Esophagus muscularis mucosa (tissue), 4 donors: ENCODE data around the gene DBH. TPM values are rescaled to one million over a fixed set of nuclear protein-coding genes. Genes with fewer than 3 reads are reported as not detected.

Source experiments
- DNase-seq: peaks from one replicate; pipeline ENCODE4 v3.0.0-alpha.2; 2017; ENCODE audit errors: extremely low spot score
- H3K27ac ChIP-seq, 4 donors: fragments of 200-600 bp; sonication (generic); replicated peaks in 1 of 4; 1 replicate in 3 of 4; 2 replicates in 1 of 4; pipeline ENCODE4 v1.5.1; 2016 to 2019; ENCODE audit warnings: mild to moderate bottlenecking in 1 of 4
- H3K27me3 ChIP-seq, 4 donors: fragments of 200-600 bp; sonication (generic); one replicate each; pipeline versions ENCODE4 v1.5.1 to v1.6.0; 2016 to 2019
- H3K36me3 ChIP-seq, 4 donors: fragments of 200-600 bp; sonication (generic); one replicate each; pipeline ENCODE4 v1.5.1; 2016 to 2019
- H3K4me1 ChIP-seq, 4 donors: fragments of 200-600 bp; sonication (generic); one replicate each; pipeline ENCODE4 v1.5.1; 2016 to 2019
- H3K4me3 ChIP-seq, 4 donors: fragments of 200-600 bp; sonication (generic); 1 replicate in 2 of 4; 2 replicates in 2 of 4; pipeline ENCODE4 v1.5.1; 2016 to 2019; ENCODE audit warnings: mild to moderate bottlenecking in 4 of 4, moderate library complexity in 1 of 4
- H3K9me3 ChIP-seq, 4 donors: fragments of 200-600 bp; sonication (generic); 1 replicate in 3 of 4; 2 replicates in 1 of 4; pipeline ENCODE4 v1.5.1; 2016 to 2019
- EP300 ChIP-seq: sonication (generic); formaldehyde crosslinking; IDR thresholded peaks from one replicate; pipeline ENCODE4 v1.6.1; 2017; ENCODE audit warnings: antibody characterized with exemption
- POLR2A ChIP-seq: fragments of 450-650 bp; IDR thresholded peaks from one replicate; pipeline ENCODE4 v1.6.1; 2017; ENCODE audit warnings: antibody characterized with exemption, moderate library complexity, mild to moderate bottlenecking, low read depth
- POLR2AphosphoS5 ChIP-seq, 2 donors: sonication (generic); formaldehyde crosslinking; IDR thresholded peaks; one replicate each; pipeline ENCODE4 v1.6.1; 2017; ENCODE audit warnings: antibody characterized with exemption in 2 of 2
- WGBS: methylation state at CpG from one replicate; pipeline ENCODE4 v1.1.5; 2018; 5-methylcytosine and 5-hydroxymethylcytosine counted together
- intact Hi-C: fragments of 100-400 bp; cut with DNase I; formaldehyde crosslinking; loops from one replicate; pipeline ENCODE4 v1.15.1; 2023
- total RNA-seq, 4 donors: library from RNA; depleted of rRNA; stranded (reverse); fragments of >200 nt; gene quantifications; one replicate each; pipeline versions ENCODE4 v1.1.0 to v1.2.1, GENCODE V29; 2016
- TF ChIP-seq, protein P1 (sequence below), 3 experiments: fragments of 200-600 bp in 2 of 3; fragments of 450-650 bp in 1 of 3; sonication (generic) in 2 of 3; IDR thresholded peaks; one replicate each; pipeline ENCODE4 v1.5.1; 2017 to 2019; ENCODE audit warnings: antibody characterized with exemption in 3 of 3, mild to moderate bottlenecking in 2 of 3, moderate library complexity in 1 of 3

DBH gene
- total RNA-seq, 4 donors from 2014 or later, result 0.06 TPM; not detected in 3

DNA sequence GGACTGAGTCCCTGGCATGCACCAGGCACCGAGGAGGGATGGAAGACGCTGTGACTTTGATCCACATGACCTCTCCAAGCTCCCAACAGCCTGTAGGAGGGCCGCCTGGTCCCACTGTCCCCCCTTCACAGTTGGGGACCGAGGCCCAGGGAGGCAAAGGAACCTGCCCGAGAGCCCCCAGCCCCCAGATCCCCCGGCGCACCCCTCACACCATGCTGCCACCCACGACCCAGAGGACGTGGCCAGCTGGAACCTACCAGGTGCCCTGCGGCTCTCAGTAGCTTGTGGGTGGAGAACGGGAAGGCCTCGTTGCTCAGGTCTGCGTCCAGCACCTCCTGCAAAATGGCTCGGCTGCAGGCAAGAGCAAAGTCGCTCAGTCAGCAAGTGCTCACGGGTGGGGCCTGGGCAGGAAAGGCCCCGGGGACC is 48.8 kb downstream of the DBH start:
- H3K36me3 ChIP-seq, result no peaks in the 10 kb centered on the region
- H3K27ac ChIP-seq, result no peak overlapping the region
- peaks cover 15 to 31% (median 25%) of the 10 kb centered on the region in 4 donors for H3K4me1 ChIP-seq
- WGBS, result 88% methylated on average over 17 of the region's 17 CpGs
- intact Hi-C loops, result no loop called here
- no peaks in the 10 kb centered on the region for H3K9me3 ChIP-seq
- H3K4me3 ChIP-seq, result no peak overlapping the region
- no peak for DNase-seq
- no peak for TF ChIP-seq EP300
- TF ChIP-seq, protein P1, sequence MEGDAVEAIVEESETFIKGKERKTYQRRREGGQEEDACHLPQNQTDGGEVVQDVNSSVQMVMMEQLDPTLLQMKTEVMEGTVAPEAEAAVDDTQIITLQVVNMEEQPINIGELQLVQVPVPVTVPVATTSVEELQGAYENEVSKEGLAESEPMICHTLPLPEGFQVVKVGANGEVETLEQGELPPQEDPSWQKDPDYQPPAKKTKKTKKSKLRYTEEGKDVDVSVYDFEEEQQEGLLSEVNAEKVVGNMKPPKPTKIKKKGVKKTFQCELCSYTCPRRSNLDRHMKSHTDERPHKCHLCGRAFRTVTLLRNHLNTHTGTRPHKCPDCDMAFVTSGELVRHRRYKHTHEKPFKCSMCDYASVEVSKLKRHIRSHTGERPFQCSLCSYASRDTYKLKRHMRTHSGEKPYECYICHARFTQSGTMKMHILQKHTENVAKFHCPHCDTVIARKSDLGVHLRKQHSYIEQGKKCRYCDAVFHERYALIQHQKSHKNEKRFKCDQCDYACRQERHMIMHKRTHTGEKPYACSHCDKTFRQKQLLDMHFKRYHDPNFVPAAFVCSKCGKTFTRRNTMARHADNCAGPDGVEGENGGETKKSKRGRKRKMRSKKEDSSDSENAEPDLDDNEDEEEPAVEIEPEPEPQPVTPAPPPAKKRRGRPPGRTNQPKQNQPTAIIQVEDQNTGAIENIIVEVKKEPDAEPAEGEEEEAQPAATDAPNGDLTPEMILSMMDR (IDR thresholded peaks at IDR 0.05), result no peak
- no peak for TF ChIP-seq POLR2A
- no peak for TF ChIP-seq POLR2AphosphoS5 (IDR thresholded peaks at IDR 0.05)
- no peaks in the 10 kb centered on the region for H3K27me3 ChIP-seq

GRCh38 chr9:133685653-133686609 is 49.8 kb downstream of the DBH start:
- TF ChIP-seq POLR2AphosphoS5 (IDR thresholded peaks at IDR 0.05) (no peak), POLR2A (no peak), EP300 (no peak)
- TF ChIP-seq, protein P1 (IDR thresholded peaks at IDR 0.05), result no peak
- H3K27ac ChIP-seq, result no peak overlapping the region
- H3K36me3 ChIP-seq, result no peaks in the 10 kb centered on the region
- 92% methylated on average over 13 of the region's 18 CpGs for WGBS
- no peak for DNase-seq
- H3K4me3 ChIP-seq, result no peak overlapping the region
- peaks cover 15 to 22% (median 18%) of the 10 kb centered on the region in 4 donors for H3K4me1 ChIP-seq
- no peaks in the 10 kb centered on the region for H3K9me3 ChIP-seq
- no peaks in the 10 kb centered on the region for H3K27me3 ChIP-seq
- intact Hi-C loops, result no loop called here

DNA sequence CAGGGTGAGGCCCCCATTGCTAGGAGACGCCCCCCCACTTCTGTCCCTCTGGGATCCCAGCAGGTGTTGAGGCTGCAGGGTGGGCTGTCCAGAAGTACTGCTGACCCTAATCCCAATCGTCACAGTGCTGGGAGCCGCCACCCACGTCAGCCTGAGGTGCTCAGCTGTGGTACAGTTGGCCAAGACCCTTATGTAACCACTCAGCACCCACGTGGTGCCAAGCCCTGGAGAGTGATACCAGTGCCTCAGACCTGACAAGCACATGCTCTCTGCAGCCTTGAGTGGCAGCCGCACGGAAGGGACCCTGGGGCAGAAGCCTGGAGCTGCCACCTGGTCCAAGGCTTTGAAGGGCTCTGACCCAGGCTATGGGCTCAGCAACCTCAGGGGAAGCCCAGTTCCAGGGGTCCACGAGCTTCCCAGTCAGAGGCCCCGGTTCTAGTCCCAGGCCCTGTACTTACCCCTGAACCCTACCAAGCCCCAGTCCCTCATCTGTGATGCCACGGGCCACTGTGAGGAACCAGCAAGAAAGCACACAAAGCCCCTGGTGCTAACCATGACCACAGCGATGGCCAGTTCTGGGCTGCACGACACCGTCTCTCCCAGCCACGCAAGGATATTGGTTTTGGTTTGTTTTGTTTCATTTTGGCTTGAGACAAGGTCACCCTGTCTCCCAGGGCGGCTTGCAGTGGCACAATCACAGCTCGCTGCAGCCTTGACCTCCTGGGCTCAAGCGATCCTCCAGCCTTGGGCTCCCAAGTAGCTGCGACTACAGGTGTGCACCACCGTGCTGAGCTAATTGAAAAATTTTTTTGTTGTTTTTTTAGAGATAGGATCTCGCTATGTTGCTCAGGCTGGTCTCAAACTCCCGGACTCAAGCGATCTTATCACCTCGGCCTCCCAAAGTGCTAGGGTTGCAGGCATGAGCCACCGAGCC is 50.7 kb downstream of the DBH start:
- no peak for TF ChIP-seq EP300
- TF ChIP-seq, protein P1 (IDR thresholded peaks at IDR 0.05), result no peak
- no peak for TF ChIP-seq POLR2AphosphoS5 (IDR thresholded peaks at IDR 0.05)
- TF ChIP-seq POLR2A, result no peak
- Histone ChIP-seq H3K4me3 (no peak overlapping the region), H3K27me3 (no peaks in the 10 kb centered on the region), H3K36me3 (no peaks in the 10 kb centered on the region), H3K4me1 (peaks cover 15 to 22% (median 18%) of the 10 kb centered on the region in 4 donors), H3K9me3 (no peaks in the 10 kb centered on the region), H3K27ac (no peak overlapping the region)
- 90% methylated on average over 20 of the region's 24 CpGs for WGBS
- intact Hi-C loops, result no loop called here
- DNase-seq, result no peak

GRCh38 chr9:133687856-133688761 is 51.9 kb downstream of the DBH start:
- Histone ChIP-seq H3K4me1 (peaks cover 11 to 17% (median 14%) of the 10 kb centered on the region in 4 donors), H3K4me3 (no peak overlapping the region), H3K27ac (no peak overlapping the region), H3K9me3 (no peaks in the 10 kb centered on the region), H3K36me3 (no peaks in the 10 kb centered on the region), H3K27me3 (peaks cover 0 to 4% (median 0%) of the 10 kb centered on the region in 4 donors)
- no peak for TF ChIP-seq EP300
- TF ChIP-seq, protein P1 (IDR thresholded peaks at IDR 0.05), result no peak
- no peak for TF ChIP-seq POLR2A
- TF ChIP-seq POLR2AphosphoS5 (IDR thresholded peaks at IDR 0.05), result no peak
- no peak for DNase-seq
- 91% methylated on average over 31 of the region's 34 CpGs for WGBS
- intact Hi-C loops, result no loop called here
